SK-N-MC (cell line): Measurements from ENCODE around the gene EDARADD.
A peak's percentile ranks its signal among the peaks of the same experiment; 100 is the strongest.

Experiments
- DNase-seq: peaks from one replicate; pipeline ENCODE4 v3.0.0-alpha.2; 2011; ENCODE audit warnings: low read depth, low spot score
- H3K27ac ChIP-seq: fragments of 200-600 bp; sonication (generic); 2 replicates; pipeline ENCODE4 v1.5.1; 2016; ENCODE audit warnings: mixed run types
- H3K36me3 ChIP-seq: fragments of 200-600 bp; sonication (generic); 2 replicates; pipeline ENCODE4 v1.6.1; 2017; ENCODE audit warnings: antibody characterized with exemption, low read length, mixed read lengths; ENCODE audit not compliant: insufficient read depth
- H3K4me3 ChIP-seq: fragments of 200-600 bp; sonication (generic); 2 replicates; pipeline ENCODE4 v1.5.1; 2016
- H3K9ac ChIP-seq: fragments of 200-600 bp; sonication (generic); 2 replicates; pipeline ENCODE4 v1.8.0; 2017; ENCODE audit warnings: mixed run types, mixed read lengths; ENCODE audit not compliant: insufficient read length
- H3K9me3 ChIP-seq: fragments of 200-600 bp; sonication (generic); 2 replicates; pipeline ENCODE4 v1.6.1; 2017; ENCODE audit warnings: low read depth, mild to moderate bottlenecking, antibody characterized with exemption, low read length, moderate library complexity, mixed read lengths
- EZH2 ChIP-seq: fragments of 200-600 bp; sonication (generic); IDR thresholded peaks from one replicate; pipeline ENCODE4 v1.6.1; 2017; ENCODE audit warnings: antibody characterized with exemption
- FOXP2 ChIP-seq: optimal IDR thresholded peaks from 2 replicates; pipeline ENCODE3; 2011; ENCODE audit warnings: mild to moderate bottlenecking, moderate library complexity; ENCODE audit not compliant: insufficient read depth; ENCODE audit errors: extremely low read length, control extremely low read depth
- POLR2AphosphoS5 ChIP-seq: IDR thresholded peaks from 2 replicates; pipeline ENCODE4 v1.6.1; 2012; ENCODE audit warnings: mild to moderate bottlenecking, low read depth, low read length, borderline replicate concordance

Gene EDARADD

GRCh38 chr1:236381565-236382158, 12.4 kb upstream of the EDARADD start:
- Histone ChIP-seq H3K4me3 (no peak overlapping the region), H3K36me3 (no peaks in the 10 kb centered on the region), H3K9me3 (peaks cover 6% of the 10 kb centered on the region; the same call in 1 of the 2 replicates), H3K27ac (no peak overlapping the region), H3K9ac (no peak overlapping the region)
- no peak for DNase-seq
- TF ChIP-seq EZH2 (no peak), POLR2AphosphoS5 (no peak), FOXP2 (no peak)

GRCh38 chr1:236388332-236388731, 5.8 kb upstream of the EDARADD start:
- no peak for DNase-seq
- TF ChIP-seq POLR2AphosphoS5 (no peak), FOXP2 (no peak), EZH2 (no peak)

GRCh38 chr1:236389253-236389652, 4.8 kb upstream of the EDARADD start:
- Histone ChIP-seq H3K9me3 (no peaks in the 10 kb centered on the region), H3K4me3 (no peak overlapping the region), H3K9ac (no peak overlapping the region), H3K27ac (no peak overlapping the region), H3K36me3 (no peaks in the 10 kb centered on the region)
- no peak for TF ChIP-seq FOXP2
- TF ChIP-seq EZH2, result no peak
- TF ChIP-seq POLR2AphosphoS5, result no peak
- no peak for DNase-seq

More at GRCh38 chr1:236388332-236388731, 5.8 kb upstream of the EDARADD start:
- H3K27ac ChIP-seq, result no peak overlapping the region
- H3K36me3 ChIP-seq, result no peaks in the 10 kb centered on the region
- no peaks in the 10 kb centered on the region for H3K9me3 ChIP-seq
- H3K9ac ChIP-seq, result no peak overlapping the region
- no peak overlapping the region for H3K4me3 ChIP-seq

- no peak overlapping the region for H3K4me3 ChIP-seq
- H3K9me3 ChIP-seq, result no peaks in the 10 kb centered on the region
- H3K36me3 ChIP-seq, result no peaks in the 10 kb centered on the region
- no peak overlapping the region for H3K27ac ChIP-seq
- TF ChIP-seq EZH2, result no peak
- no peak for TF ChIP-seq POLR2AphosphoS5
- no peak for TF ChIP-seq FOXP2
- no peak overlapping the region for H3K9ac ChIP-seq
- DNase-seq, result no peak
Observed at GRCh38 chr1:236391008-236391407, 3.1 kb upstream of the EDARADD start.

- no peak for DNase-seq
- Histone ChIP-seq H3K4me3 (no peak overlapping the region), H3K27ac (no peak overlapping the region), H3K9me3 (no peaks in the 10 kb centered on the region), H3K9ac (no peak overlapping the region), H3K36me3 (no peaks in the 10 kb centered on the region)
- TF ChIP-seq FOXP2 (no peak), POLR2AphosphoS5 (no peak), EZH2 (no peak)
Observed at GRCh38 chr1:236392182-236392581, 1.9 kb upstream of the EDARADD start.

- Histone ChIP-seq H3K9me3 (no peaks in the 10 kb centered on the region), H3K27ac (no peak overlapping the region), H3K9ac (peak overlapping the region; percentile 74), H3K36me3 (no peaks in the 10 kb centered on the region), H3K4me3 (peak overlapping the region; percentile 92)
- no peak for TF ChIP-seq FOXP2
- TF ChIP-seq POLR2AphosphoS5, result no peak
- no peak for TF ChIP-seq EZH2
- no peak for DNase-seq
Observed at GRCh38 chr1:236394879-236395229, 768 bp downstream of the EDARADD start.

GRCh38 chr1:236395230-236395946, 1.3 kb downstream of the EDARADD start:
- DNase-seq, result no peak
- TF ChIP-seq POLR2AphosphoS5 (peak; percentile 38; the same call in 1 of the 2 replicates), FOXP2 (no peak), EZH2 (no peak)
- no peaks in the 10 kb centered on the region for H3K36me3 ChIP-seq
- H3K4me3 ChIP-seq, result peak overlapping the region; percentile 92
- H3K27ac ChIP-seq, result no peak overlapping the region
- no peaks in the 10 kb centered on the region for H3K9me3 ChIP-seq
- H3K9ac ChIP-seq, result peak overlapping the region; percentile 74

GRCh38 chr1:236395947-236396664, 2.0 kb downstream of the EDARADD start:
- no peak for DNase-seq
- peak overlapping the region; percentile 92 for H3K4me3 ChIP-seq
- H3K9ac ChIP-seq, result peak overlapping the region; percentile 74
- H3K9me3 ChIP-seq, result no peaks in the 10 kb centered on the region
- no peaks in the 10 kb centered on the region for H3K36me3 ChIP-seq
- TF ChIP-seq FOXP2 (no peak), POLR2AphosphoS5 (no peak), EZH2 (no peak)
- H3K27ac ChIP-seq, result no peak overlapping the region
